HepG2 (cell line): Measurements from ENCODE around the gene IL6ST. TPM values are rescaled to one million over a fixed set of nuclear protein-coding genes. Genes with fewer than 3 reads are reported as not detected.
A peak's percentile ranks its signal among the peaks of the same experiment; 100 is the strongest.

Experiments
- BRCA1 ChIP-seq: sonication (generic); formaldehyde crosslinking; IDR thresholded peaks from 2 replicates; pipeline ENCODE4 v1.4.0; 2020; ENCODE audit warnings: missing genetic modification reagents
- GATA4 ChIP-seq: sonication (generic); IDR thresholded peaks from 2 replicates; pipeline ENCODE4 v1.6.1; 2016; ENCODE audit warnings: antibody characterized with exemption, low read depth, borderline replicate concordance
- MAFG ChIP-seq: sonication (generic); formaldehyde crosslinking; IDR thresholded peaks from 2 replicates; pipeline ENCODE4 v1.5.1; 2020; ENCODE audit warnings: mild to moderate bottlenecking, missing genetic modification reagents
- NFKB2 ChIP-seq: sonication (generic); formaldehyde crosslinking; IDR thresholded peaks from 2 replicates; pipeline ENCODE4 v1.4.0; 2020; ENCODE audit warnings: missing genetic modification reagents, borderline replicate concordance
- RERE ChIP-seq: IDR thresholded peaks from 2 replicates; pipeline ENCODE4 v1.6.1; 2016; ENCODE audit warnings: low read depth, missing genetic modification reagents, missing compliant biosample characterization
- SMYD3 ChIP-seq: sonication (generic); formaldehyde crosslinking; IDR thresholded peaks from 2 replicates; pipeline ENCODE4 v1.8.1; 2023; ENCODE audit warnings: mild to moderate bottlenecking, missing genetic modification reagents
- SNAPC5 ChIP-seq: sonication (generic); formaldehyde crosslinking; IDR thresholded peaks from 2 replicates; pipeline ENCODE4 v1.8.1; 2023; ENCODE audit warnings: mild to moderate bottlenecking, missing genetic modification reagents, borderline replicate concordance
- SRSF1 ChIP-seq: fragments of 200-400 bp; formaldehyde crosslinking; optimal IDR thresholded peaks from 2 replicates; pipeline ENCODE3; 2017; ENCODE audit warnings: mild to moderate bottlenecking, low read depth, low read length, moderate library complexity
- STAG1 ChIP-seq: sonication (generic); formaldehyde crosslinking; IDR thresholded peaks from 2 replicates; pipeline ENCODE4 v1.4.0; 2020; ENCODE audit warnings: missing genetic modification reagents
- THAP9 ChIP-seq: sonication (generic); formaldehyde crosslinking; IDR thresholded peaks from 2 replicates; pipeline ENCODE4; 2020; ENCODE audit warnings: missing genetic modification reagents, mild to moderate bottlenecking, borderline replicate concordance
- TMF1 ChIP-seq: sonication (generic); formaldehyde crosslinking; IDR thresholded peaks from 2 replicates; pipeline ENCODE4 v1.8.1; 2022; ENCODE audit warnings: low read depth, missing genetic modification reagents
- TSC22D2 ChIP-seq: sonication (generic); formaldehyde crosslinking; IDR thresholded peaks from 2 replicates; pipeline ENCODE4 v1.5.1; 2020; ENCODE audit warnings: missing genetic modification reagents, mild to moderate bottlenecking, borderline replicate concordance
- ZHX1 ChIP-seq: sonication (generic); formaldehyde crosslinking; IDR thresholded peaks from 2 replicates; pipeline ENCODE4 v1.8.1; 2022; ENCODE audit warnings: low read depth, mild to moderate bottlenecking, missing genetic modification reagents
- ZNF234 ChIP-seq: sonication (generic); formaldehyde crosslinking; conservative IDR thresholded peaks from 2 replicates; pipeline ENCODE4 v1.5.1; 2020; ENCODE audit warnings: mild to moderate bottlenecking, missing genetic modification reagents
- ZNF253 ChIP-seq: sonication (generic); formaldehyde crosslinking; IDR thresholded peaks from 2 replicates; pipeline ENCODE4 v1.8.0; 2022; ENCODE audit warnings: mild to moderate bottlenecking, missing genetic modification reagents, borderline replicate concordance
- ZNF333 ChIP-seq: sonication (generic); formaldehyde crosslinking; IDR thresholded peaks from 2 replicates; pipeline ENCODE4 v1.4.0; 2020; ENCODE audit warnings: mild to moderate bottlenecking, missing genetic modification reagents, borderline replicate concordance
- ZNF577 ChIP-seq: sonication (generic); formaldehyde crosslinking; IDR thresholded peaks from 2 replicates; pipeline ENCODE4 v1.4.0; 2020; ENCODE audit warnings: mild to moderate bottlenecking, low read depth, missing genetic modification reagents, borderline replicate concordance
- ZSCAN22 ChIP-seq: sonication (generic); formaldehyde crosslinking; IDR thresholded peaks from 2 replicates; pipeline ENCODE4 v1.4.0; 2020; ENCODE audit warnings: mild to moderate bottlenecking, missing genetic modification reagents
- polyA plus RNA-seq, 8 experiments: library from polyadenylated mRNA; depleted of rRNA in 3 of 8; stranded (reverse) in 7 of 8; unstranded in 1 of 8; fragments of >200 nt; fragmentation: Illumina TruSeq in 4 of 8; extraction: Trizol in 4 of 8; gene quantifications; 2 replicates each; pipeline versions ENCODE4 v1.2.1 to v1.2.3, GENCODE V29; 2011 to 2016; ENCODE audit warnings: low read depth in 4 of 8, missing spikeins in 1 of 8, mixed read lengths in 1 of 8; ENCODE audit not compliant: insufficient read depth in 1 of 8
- total RNA-seq, 5 experiments: library from RNA; depleted of rRNA; stranded (reverse); fragments of >200 nt; fragmentation: Illumina TruSeq; extraction: Trizol; gene quantifications; 2 replicates each; pipeline ENCODE4 v1.2.3, GENCODE V29; 2016; ENCODE audit warnings: low read depth in 1 of 5

The IL6ST gene
- total and polyA plus RNA-seq, 2 of the 13 experiments (the other 11 are each of a cell fraction or from before 2014, with no cell fraction given): 66.6 to 166 TPM

GRCh38 chr5:55994495-55994997 is at the start of gene IL6ST (continued):
- no peak for TF ChIP-seq RERE (CRISPR knock-in tag)
- TF ChIP-seq STAG1 (CRISPR knock-in tag): 0 out of 2 replicates have a peak, but pooled peaks have one; percentile 7
- TF ChIP-seq BRCA1 (CRISPR knock-in tag): no peak
- no peak for TF ChIP-seq ZHX1 (CRISPR knock-in tag)
- peak; percentile 77; the same call in 1 of the 2 replicates for TF ChIP-seq SNAPC5
- TF ChIP-seq TMF1 (CRISPR knock-in tag): peak; percentile 76; the same call in 1 of the 2 replicates
- TF ChIP-seq TSC22D2 (CRISPR knock-in tag): no peak
- no peak for TF ChIP-seq MAFG
- TF ChIP-seq GATA4: peak; percentile 38; the same call in 1 of the 2 replicates
- no peak for TF ChIP-seq THAP9 (CRISPR knock-in tag)
- TF ChIP-seq NFKB2: 0 out of 2 replicates have a peak, but pooled peaks have one; percentile 8
- TF ChIP-seq SMYD3 (CRISPR knock-in tag): peak; percentile 55; the same call in 1 of the 2 replicates
- TF ChIP-seq ZNF253 (CRISPR knock-in tag): 0 out of 2 replicates have a peak, but pooled peaks have one; percentile 47
- no peak for TF ChIP-seq ZNF577 (CRISPR knock-in tag)
- TF ChIP-seq ZNF333: peak; percentile 12; the same call in 1 of the 2 replicates
- TF ChIP-seq ZSCAN22 (CRISPR knock-in tag): no peak
- TF ChIP-seq SRSF1: no peak
- TF ChIP-seq ZNF234: no peak
